ENCODE results near the gene KANK3. TPM values are rescaled to one million over a fixed set of nuclear protein-coding genes. Genes with fewer than 3 reads are reported as not detected.
"Not testable (repeated sequence)": the region's sequence is repeated elsewhere in the genome, so short reads cannot be mapped to it uniquely, and the experiment has no call there.

Gene KANK3
- polyA plus RNA-seq, 3 donors, result 0.15 TPM; not detected in 2

DNA sequence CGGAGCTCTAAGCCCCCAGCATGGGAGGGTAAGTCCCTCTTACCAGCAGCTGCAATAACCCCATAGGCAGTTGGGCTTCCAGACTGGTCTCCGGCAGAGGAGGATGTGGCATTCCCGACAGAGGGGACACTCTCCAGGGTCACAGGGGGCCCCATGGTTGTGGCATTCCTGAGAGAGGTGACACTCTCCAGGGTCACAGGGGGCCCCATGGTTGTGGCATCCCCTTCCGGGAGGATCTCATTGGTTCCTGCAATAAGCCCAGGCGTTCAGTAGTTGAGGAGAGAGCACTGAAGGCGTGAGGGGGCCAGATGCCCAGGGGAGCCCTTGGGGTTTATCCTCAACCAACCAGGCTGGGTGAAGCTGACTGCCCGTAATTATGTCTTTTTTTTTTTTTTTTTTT, 40.3 kb downstream of the KANK3 start:
- no peaks in the 10 kb centered on the region for H3K36me3 ChIP-seq (replicated peaks in 1 of 2; ENCODE audit: control insufficient read depth in 1 of 2, insufficient read depth in 2 of 2, low read length in 2 of 2)
- H2AFZ ChIP-seq (ENCODE audit: insufficient read depth, low read depth, low read length, poor library complexity, severe bottlenecking), result no peak overlapping the region
- no peak overlapping the region for H3K4me3 Mint-ChIP-seq
- H3K27me3 ChIP-seq (ENCODE audit: control insufficient read depth in 2 of 2, insufficient read depth in 2 of 2, low read length in 2 of 2), result peaks cover 0 to 17% of the 10 kb centered on the region in 2 donors
- no peak overlapping the region for H3K4me2 ChIP-seq (replicated peaks; ENCODE audit: extremely low read depth, low read length, poor library complexity, severe bottlenecking)
- no peaks in the 10 kb centered on the region for H3K79me2 ChIP-seq (ENCODE audit: insufficient read depth, low read length)
- peaks cover 28 to 57% (median 35%) of the 10 kb centered on the region in 3 donors for H3K27me3 Mint-ChIP-seq (ENCODE audit: low read depth in 3 of 3)
- H3K9me3 Mint-ChIP-seq, result peaks cover 0 to 3% (median 0%) of the 10 kb centered on the region in 7 donors
- peaks cover 0 to 6% of the 10 kb centered on the region in 2 donors for H3K36me3 Mint-ChIP-seq
- no peak overlapping the region for H3K27ac ChIP-seq (ENCODE audit: low read depth in 1 of 2, low read length in 2 of 2)
- no peak overlapping the region for H3K9ac ChIP-seq (ENCODE audit: insufficient read depth, low read length, poor library complexity, severe bottlenecking)
- WGBS (ENCODE audit: insufficient coverage), result 90% methylated on average over 2 of the region's 7 CpGs
- intact Hi-C loops (cut with micrococcal nuclease), result no loop called here
- TF ChIP-seq, protein P1, sequence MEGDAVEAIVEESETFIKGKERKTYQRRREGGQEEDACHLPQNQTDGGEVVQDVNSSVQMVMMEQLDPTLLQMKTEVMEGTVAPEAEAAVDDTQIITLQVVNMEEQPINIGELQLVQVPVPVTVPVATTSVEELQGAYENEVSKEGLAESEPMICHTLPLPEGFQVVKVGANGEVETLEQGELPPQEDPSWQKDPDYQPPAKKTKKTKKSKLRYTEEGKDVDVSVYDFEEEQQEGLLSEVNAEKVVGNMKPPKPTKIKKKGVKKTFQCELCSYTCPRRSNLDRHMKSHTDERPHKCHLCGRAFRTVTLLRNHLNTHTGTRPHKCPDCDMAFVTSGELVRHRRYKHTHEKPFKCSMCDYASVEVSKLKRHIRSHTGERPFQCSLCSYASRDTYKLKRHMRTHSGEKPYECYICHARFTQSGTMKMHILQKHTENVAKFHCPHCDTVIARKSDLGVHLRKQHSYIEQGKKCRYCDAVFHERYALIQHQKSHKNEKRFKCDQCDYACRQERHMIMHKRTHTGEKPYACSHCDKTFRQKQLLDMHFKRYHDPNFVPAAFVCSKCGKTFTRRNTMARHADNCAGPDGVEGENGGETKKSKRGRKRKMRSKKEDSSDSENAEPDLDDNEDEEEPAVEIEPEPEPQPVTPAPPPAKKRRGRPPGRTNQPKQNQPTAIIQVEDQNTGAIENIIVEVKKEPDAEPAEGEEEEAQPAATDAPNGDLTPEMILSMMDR (IDR thresholded peaks at IDR 0.05), result no peak
- H3K9me3 ChIP-seq (replicated peaks in 1 of 2; ENCODE audit: control insufficient read depth in 1 of 2, insufficient read depth in 1 of 2, low read length in 2 of 2), result no peaks in the 10 kb centered on the region
- H3K27ac Mint-ChIP-seq, result no peak overlapping the region
- H3K4me3 ChIP-seq (replicated peaks in 1 of 3; ENCODE audit: low read depth in 2 of 3, low read length in 3 of 3), result no peak overlapping the region
- H3K4me1 ChIP-seq (ENCODE audit: control insufficient read depth in 1 of 2, insufficient read depth in 2 of 2, low read length in 2 of 2), result peaks cover 3% of the 10 kb centered on the region in 2 donors
- no peaks in the 10 kb centered on the region for H4K20me1 ChIP-seq (ENCODE audit: insufficient read depth, low read length)
- peaks cover 11% of the 10 kb centered on the region for H3K4me1 Mint-ChIP-seq
- DNase-seq, result no peak

DNA sequence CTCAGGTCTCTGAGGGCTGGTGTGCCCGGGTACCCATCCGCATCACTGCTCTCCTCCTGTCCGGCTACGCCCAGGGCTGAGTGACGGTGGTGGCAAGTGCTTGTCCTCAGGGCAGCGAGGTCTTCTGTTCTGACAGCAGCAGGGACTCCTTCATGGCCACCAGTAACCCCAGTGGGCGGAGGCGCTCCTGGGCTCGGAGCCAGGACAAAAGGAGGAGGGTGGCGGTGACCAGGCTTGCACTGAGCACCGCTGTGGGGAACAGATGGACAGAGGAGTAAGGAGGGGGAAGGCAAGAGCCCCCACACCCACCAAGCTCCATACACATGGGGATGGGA, 40.7 kb downstream of the KANK3 start:
- H3K9me3 ChIP-seq (replicated peaks in 1 of 2; ENCODE audit: control insufficient read depth in 1 of 2, insufficient read depth in 1 of 2, low read length in 2 of 2), result no peaks in the 10 kb centered on the region
- no peaks in the 10 kb centered on the region for H3K36me3 ChIP-seq (replicated peaks in 1 of 2; ENCODE audit: control insufficient read depth in 1 of 2, insufficient read depth in 2 of 2, low read length in 2 of 2)
- Mint-ChIP-seq H3K4me1 (peaks cover 7% of the 10 kb centered on the region), H3K36me3 (peaks cover 0 to 2% of the 10 kb centered on the region in 2 donors), H3K27me3 (ENCODE audit: low read depth in 3 of 3) (peaks cover 25 to 54% (median 32%) of the 10 kb centered on the region in 3 donors), H3K9me3 (peaks cover 0 to 3% (median 0%) of the 10 kb centered on the region in 7 donors), H3K4me3 (no peak overlapping the region), H3K27ac (no peak overlapping the region)
- no peak overlapping the region for H3K27ac ChIP-seq (ENCODE audit: low read depth in 1 of 2, low read length in 2 of 2)
- no peak overlapping the region for H3K4me3 ChIP-seq (replicated peaks in 1 of 3; ENCODE audit: low read depth in 2 of 3, low read length in 3 of 3)
- no peaks in the 10 kb centered on the region for H3K4me1 ChIP-seq (ENCODE audit: control insufficient read depth in 1 of 2, insufficient read depth in 2 of 2, low read length in 2 of 2)
- no peak overlapping the region for H3K4me2 ChIP-seq (replicated peaks; ENCODE audit: extremely low read depth, low read length, poor library complexity, severe bottlenecking)
- H3K27me3 ChIP-seq (ENCODE audit: control insufficient read depth in 2 of 2, insufficient read depth in 2 of 2, low read length in 2 of 2), result peaks cover 0 to 13% of the 10 kb centered on the region in 2 donors
- H2AFZ ChIP-seq (ENCODE audit: insufficient read depth, low read depth, low read length, poor library complexity, severe bottlenecking), result no peak overlapping the region
- H3K9ac ChIP-seq (ENCODE audit: insufficient read depth, low read length, poor library complexity, severe bottlenecking), result no peak overlapping the region
- WGBS (ENCODE audit: insufficient coverage), result 96% methylated on average over 6 of the region's 11 CpGs
- H3K79me2 ChIP-seq (ENCODE audit: insufficient read depth, low read length), result no peaks in the 10 kb centered on the region
- no peak for DNase-seq
- TF ChIP-seq, protein P1 (IDR thresholded peaks at IDR 0.05), result no peak
- intact Hi-C loops (cut with micrococcal nuclease), result no loop called here
- no peaks in the 10 kb centered on the region for H4K20me1 ChIP-seq (ENCODE audit: insufficient read depth, low read length)

DNA sequence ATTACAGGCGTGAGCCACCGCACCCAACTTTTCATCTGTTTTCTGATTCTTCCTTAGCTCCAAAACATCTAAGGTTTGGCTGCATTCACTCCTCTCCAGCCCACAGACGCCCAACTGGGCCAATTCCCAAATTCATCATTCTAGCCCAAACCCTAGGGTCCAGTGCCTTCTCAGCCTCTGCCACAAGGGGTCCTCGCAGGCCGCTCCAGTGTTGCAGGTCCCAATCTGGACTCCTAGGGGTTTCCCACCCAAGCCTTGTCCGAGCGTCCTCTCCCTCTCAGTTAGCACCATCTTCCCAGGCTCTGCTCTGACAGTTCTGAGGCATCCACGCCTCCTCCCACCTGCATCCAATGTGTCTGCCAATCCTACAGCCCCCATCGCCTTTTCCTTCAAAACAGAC, 51.7 kb downstream of the KANK3 start:
- H3K79me2 ChIP-seq (ENCODE audit: insufficient read depth, low read length); H3K4me1 ChIP-seq (ENCODE audit: control insufficient read depth in 1 of 2, insufficient read depth in 2 of 2, low read length in 2 of 2); H3K9ac ChIP-seq (ENCODE audit: insufficient read depth, low read length, poor library complexity, severe bottlenecking); H4K20me1 ChIP-seq (ENCODE audit: insufficient read depth, low read length); H3K36me3 ChIP-seq (replicated peaks in 1 of 2; ENCODE audit: control insufficient read depth in 1 of 2, insufficient read depth in 2 of 2, low read length in 2 of 2); H3K9me3 ChIP-seq (replicated peaks in 1 of 2; ENCODE audit: control insufficient read depth in 1 of 2, insufficient read depth in 1 of 2, low read length in 2 of 2); H3K9me3 Mint-ChIP-seq; intact Hi-C loops (cut with micrococcal nuclease); DNase-seq; H3K4me1 Mint-ChIP-seq; H3K27ac ChIP-seq (ENCODE audit: low read depth in 1 of 2, low read length in 2 of 2); H3K27me3 Mint-ChIP-seq (ENCODE audit: low read depth in 3 of 3); H2AFZ ChIP-seq (ENCODE audit: insufficient read depth, low read depth, low read length, poor library complexity, severe bottlenecking); H3K4me3 ChIP-seq (replicated peaks in 1 of 3; ENCODE audit: low read depth in 2 of 3, low read length in 3 of 3); H3K4me3 Mint-ChIP-seq; H3K27me3 ChIP-seq (ENCODE audit: control insufficient read depth in 2 of 2, insufficient read depth in 2 of 2, low read length in 2 of 2); H3K4me2 ChIP-seq (replicated peaks; ENCODE audit: extremely low read depth, low read length, poor library complexity, severe bottlenecking); H3K36me3 Mint-ChIP-seq; H3K27ac Mint-ChIP-seq: not testable (repeated sequence)
- no CpG with 5 or more reads among the region's 9 CpGs for WGBS (ENCODE audit: insufficient coverage)

All from CD14-positive monocyte (primary cell).